ENCODE results near the gene SSC4D. TPM values are rescaled to one million over a fixed set of nuclear protein-coding genes. Genes with fewer than 3 reads are reported as not detected.
A peak's percentile ranks its signal among the peaks of the same experiment; 100 is the strongest.
"Not testable (repeated sequence)": the region's sequence is repeated elsewhere in the genome, so short reads cannot be mapped to it uniquely, and the experiment has no call there.

SSC4D gene
- total RNA-seq, 1 experiment from 2014 or later: 14.8 TPM

GRCh38 chr7:76426246-76426645 lies 16.7 kb upstream of the SSC4D start:
- H3K9me3 ChIP-seq (ENCODE audit: control insufficient read depth, low read depth, low read length): no peaks in the 10 kb centered on the region
- H2BK120ac ChIP-seq (ENCODE audit: low read depth, low read length, poor library complexity, severe bottlenecking): peak overlapping the region; percentile 39
- H4K5ac ChIP-seq (ENCODE audit: insufficient read length, low read depth, low read length): no peak overlapping the region
- no peak overlapping the region for H2BK5ac ChIP-seq (ENCODE audit: insufficient read length, low read length)
- no peaks in the 10 kb centered on the region for H4K20me1 ChIP-seq (ENCODE audit: control insufficient read depth, insufficient read depth, insufficient read length)
- no peaks in the 10 kb centered on the region for H3K23me2 ChIP-seq (ENCODE audit: insufficient read length, low read depth, low read length, poor library complexity, severe bottlenecking)
- Mint-ChIP-seq H3K36me3 (ENCODE audit: insufficient read depth in 1 of 3, low read depth in 3 of 3) (no peaks in the 10 kb centered on the region; a peak in 1 of 7 replicates), H3K9me3 (no peaks in the 10 kb centered on the region), H3K4me1 (peaks cover 22 to 29% of the 10 kb centered on the region in 2 experiments), H3K27ac (no peak overlapping the region), H3K4me3 (no peak overlapping the region), H3K27me3 (ENCODE audit: low read depth) (no peaks in the 10 kb centered on the region; the same call in 1 of the 2 replicates)
- H2BK12ac ChIP-seq (ENCODE audit: insufficient read length, low read depth, low read length): no peak overlapping the region
- H2BK15ac ChIP-seq (ENCODE audit: low read depth, low read length): no peak overlapping the region
- DNase-seq: no peak
- no peak overlapping the region for H3K18ac ChIP-seq (ENCODE audit: insufficient read length, low read depth, low read length)
- H3K79me1 ChIP-seq (ENCODE audit: insufficient read depth, low read depth, low read length, poor library complexity, severe bottlenecking): no peaks in the 10 kb centered on the region
- H4K8ac ChIP-seq (replicated peaks; ENCODE audit: insufficient read length, low read depth, low read length): no peak overlapping the region
- H2AK5ac ChIP-seq (ENCODE audit: insufficient read length, low read length): no peak overlapping the region
- H3T11ph ChIP-seq (ENCODE audit: low read length): no peak overlapping the region
- TF ChIP-seq, protein P1, sequence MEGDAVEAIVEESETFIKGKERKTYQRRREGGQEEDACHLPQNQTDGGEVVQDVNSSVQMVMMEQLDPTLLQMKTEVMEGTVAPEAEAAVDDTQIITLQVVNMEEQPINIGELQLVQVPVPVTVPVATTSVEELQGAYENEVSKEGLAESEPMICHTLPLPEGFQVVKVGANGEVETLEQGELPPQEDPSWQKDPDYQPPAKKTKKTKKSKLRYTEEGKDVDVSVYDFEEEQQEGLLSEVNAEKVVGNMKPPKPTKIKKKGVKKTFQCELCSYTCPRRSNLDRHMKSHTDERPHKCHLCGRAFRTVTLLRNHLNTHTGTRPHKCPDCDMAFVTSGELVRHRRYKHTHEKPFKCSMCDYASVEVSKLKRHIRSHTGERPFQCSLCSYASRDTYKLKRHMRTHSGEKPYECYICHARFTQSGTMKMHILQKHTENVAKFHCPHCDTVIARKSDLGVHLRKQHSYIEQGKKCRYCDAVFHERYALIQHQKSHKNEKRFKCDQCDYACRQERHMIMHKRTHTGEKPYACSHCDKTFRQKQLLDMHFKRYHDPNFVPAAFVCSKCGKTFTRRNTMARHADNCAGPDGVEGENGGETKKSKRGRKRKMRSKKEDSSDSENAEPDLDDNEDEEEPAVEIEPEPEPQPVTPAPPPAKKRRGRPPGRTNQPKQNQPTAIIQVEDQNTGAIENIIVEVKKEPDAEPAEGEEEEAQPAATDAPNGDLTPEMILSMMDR (conservative IDR thresholded peaks at IDR 0.05): no peak
- no peaks in the 10 kb centered on the region for H3K27me3 ChIP-seq (ENCODE audit: insufficient read depth, low read length)
- peaks cover 5% of the 10 kb centered on the region; the same call in 1 of the 2 replicates for H3K4me1 ChIP-seq (ENCODE audit: insufficient read depth, low read length)
- H3K56ac ChIP-seq (ENCODE audit: insufficient read length, low read depth, low read length): no peak overlapping the region
- no peaks in the 10 kb centered on the region for H3K79me2 ChIP-seq (ENCODE audit: insufficient read depth, low read length)
- WGBS (ENCODE audit: extremely low coverage, insufficient read length, low lambda C conversion rate): no CpG with 5 or more reads among the region's 4 CpGs
- no peak overlapping the region for H3K27ac ChIP-seq (ENCODE audit: insufficient read length, low read depth, low read length)
- no peak overlapping the region for H2AFZ ChIP-seq (ENCODE audit: low read length)
- H3K23ac ChIP-seq (ENCODE audit: insufficient read length, low read depth, low read length): no peak overlapping the region
- no peak overlapping the region for H3K4ac ChIP-seq (ENCODE audit: low read depth, low read length)
- H2BK20ac ChIP-seq (ENCODE audit: low read depth, low read length, poor library complexity, severe bottlenecking): no peak overlapping the region
- no peak overlapping the region for H3K14ac ChIP-seq (ENCODE audit: insufficient read depth, low read length)
- no peak overlapping the region for H3K4me2 ChIP-seq (ENCODE audit: insufficient read depth, insufficient read length, low read length)
- no peak overlapping the region for H3K9ac ChIP-seq (ENCODE audit: extremely low read depth, insufficient read length, low read length)
- H4K91ac ChIP-seq (ENCODE audit: insufficient read length, low read depth, low read length): peak overlapping the region; percentile 68

GRCh38 chr7:76425558-76425957 lies 16.1 kb upstream of the SSC4D start:
- H3K36me3 Mint-ChIP-seq (ENCODE audit: insufficient read depth in 1 of 3, low read depth in 3 of 3); H2BK120ac ChIP-seq (ENCODE audit: low read depth, low read length, poor library complexity, severe bottlenecking); H3K9ac ChIP-seq (ENCODE audit: extremely low read depth, insufficient read length, low read length); H3K23me2 ChIP-seq (ENCODE audit: insufficient read length, low read depth, low read length, poor library complexity, severe bottlenecking); H3K4me2 ChIP-seq (ENCODE audit: insufficient read depth, insufficient read length, low read length); H2BK20ac ChIP-seq (ENCODE audit: low read depth, low read length, poor library complexity, severe bottlenecking); H3K27ac Mint-ChIP-seq; H3K9me3 Mint-ChIP-seq; H3K23ac ChIP-seq (ENCODE audit: insufficient read length, low read depth, low read length); H3K27me3 ChIP-seq (ENCODE audit: insufficient read depth, low read length); H4K20me1 ChIP-seq (ENCODE audit: control insufficient read depth, insufficient read depth, insufficient read length); H2AFZ ChIP-seq (ENCODE audit: low read length); H3K79me2 ChIP-seq (ENCODE audit: insufficient read depth, low read length); H3K18ac ChIP-seq (ENCODE audit: insufficient read length, low read depth, low read length); H4K5ac ChIP-seq (ENCODE audit: insufficient read length, low read depth, low read length); DNase-seq; H3K14ac ChIP-seq (ENCODE audit: insufficient read depth, low read length); H3K27me3 Mint-ChIP-seq (ENCODE audit: low read depth); H3K79me1 ChIP-seq (ENCODE audit: insufficient read depth, low read depth, low read length, poor library complexity, severe bottlenecking); H3K9me3 ChIP-seq (ENCODE audit: control insufficient read depth, low read depth, low read length); H2BK5ac ChIP-seq (ENCODE audit: insufficient read length, low read length); H3K4me3 Mint-ChIP-seq; H3T11ph ChIP-seq (ENCODE audit: low read length); H2AK5ac ChIP-seq (ENCODE audit: insufficient read length, low read length); H3K56ac ChIP-seq (ENCODE audit: insufficient read length, low read depth, low read length); H4K91ac ChIP-seq (ENCODE audit: insufficient read length, low read depth, low read length); H2BK15ac ChIP-seq (ENCODE audit: low read depth, low read length); H2BK12ac ChIP-seq (ENCODE audit: insufficient read length, low read depth, low read length); H3K4ac ChIP-seq (ENCODE audit: low read depth, low read length); H3K27ac ChIP-seq (ENCODE audit: insufficient read length, low read depth, low read length); H3K4me1 ChIP-seq (ENCODE audit: insufficient read depth, low read length); H4K8ac ChIP-seq (replicated peaks; ENCODE audit: insufficient read length, low read depth, low read length): not testable (repeated sequence)
- H3K4me1 Mint-ChIP-seq: peaks cover 22 to 29% of the 10 kb centered on the region in 2 experiments
- no CpG with 5 or more reads among the region's 4 CpGs for WGBS (ENCODE audit: extremely low coverage, insufficient read length, low lambda C conversion rate)

All from H9 (cell line).